Fibroblast of upper back skin (primary cell): ENCODE measurements around the gene SPATS2L.

Experiments
- DNase-seq: peaks from one replicate; pipeline ENCODE4 v3.0.0-alpha.2; 2013

SPATS2L gene

GRCh38 chr2:200449149-200449548 is 142.7 kb downstream of the SPATS2L start:
- no peak for DNase-seq

GRCh38 chr2:200450288-200450687 is 143.8 kb downstream of the SPATS2L start:
- DNase-seq = no peak

- no peak for DNase-seq
These were observed 145.0 kb downstream of the SPATS2L start for GRCh38 chr2:200451511-200451910.

GRCh38 chr2:200452377-200452776 is 145.9 kb downstream of the SPATS2L start:
- DNase-seq = no peak

GRCh38 chr2:200453142-200453852 is 146.8 kb downstream of the SPATS2L start:
- no peak for DNase-seq

- DNase-seq = no peak
These were observed 147.5 kb downstream of the SPATS2L start for GRCh38 chr2:200453853-200454534.

- peak; percentile 44 for DNase-seq
These were observed 148.7 kb downstream of the SPATS2L start for GRCh38 chr2:200454927-200455801.

GRCh38 chr2:200455958-200456421 is 149.5 kb downstream of the SPATS2L start:
- DNase-seq = no peak

GRCh38 chr2:200456567-200456966 is 150.1 kb downstream of the SPATS2L start:
- no peak for DNase-seq

GRCh38 chr2:200459101-200459500 is 152.6 kb downstream of the SPATS2L start:
- no peak for DNase-seq

- DNase-seq = no peak
These were observed 155.6 kb downstream of the SPATS2L start for GRCh38 chr2:200461846-200462710.

- DNase-seq = no peak
These were observed 157.0 kb downstream of the SPATS2L start for GRCh38 chr2:200463452-200463851.

GRCh38 chr2:200466425-200467418 is 160.2 kb downstream of the SPATS2L start:
- no peak for DNase-seq

- DNase-seq = no peak
These were observed 161.6 kb downstream of the SPATS2L start for GRCh38 chr2:200467806-200468681.

GRCh38 chr2:200469708-200470211 is 163.3 kb downstream of the SPATS2L start:
- DNase-seq = peak; percentile 29

- no peak for DNase-seq
These were observed 163.7 kb downstream of the SPATS2L start for GRCh38 chr2:200470230-200470629.

GRCh38 chr2:200471324-200471848 is 164.9 kb downstream of the SPATS2L start:
- DNase-seq = peak; percentile 33

GRCh38 chr2:200471928-200472645 is 165.6 kb downstream of the SPATS2L start:
- no peak for DNase-seq
